ENCODE results near the gene USP7. TPM values are rescaled to one million over a fixed set of nuclear protein-coding genes. Genes with fewer than 3 reads are reported as not detected.

USP7 gene
- total RNA-seq, 1 donor: 55.3 TPM

DNA sequence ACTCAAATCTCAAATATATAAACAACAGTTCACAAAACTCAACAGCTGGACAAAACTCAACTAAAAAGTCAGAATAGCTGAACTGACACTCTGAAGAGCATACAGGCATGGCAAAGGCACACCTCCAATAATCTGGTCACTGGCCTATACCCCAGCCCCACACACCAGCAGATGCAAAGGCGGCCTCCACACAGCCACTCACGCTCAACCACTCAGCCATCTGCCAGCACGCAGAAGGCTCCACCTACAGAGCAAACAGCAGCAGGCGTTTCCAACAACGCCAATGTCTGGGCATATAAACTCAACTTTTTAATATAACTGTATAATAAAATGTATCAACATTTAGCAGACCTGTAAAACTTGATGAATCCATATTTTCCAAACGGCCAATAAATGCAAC is 17.2 kb downstream of the USP7 start:
- DNase-seq (ENCODE audit: low read depth): no peak
- TF ChIP-seq, protein P1, sequence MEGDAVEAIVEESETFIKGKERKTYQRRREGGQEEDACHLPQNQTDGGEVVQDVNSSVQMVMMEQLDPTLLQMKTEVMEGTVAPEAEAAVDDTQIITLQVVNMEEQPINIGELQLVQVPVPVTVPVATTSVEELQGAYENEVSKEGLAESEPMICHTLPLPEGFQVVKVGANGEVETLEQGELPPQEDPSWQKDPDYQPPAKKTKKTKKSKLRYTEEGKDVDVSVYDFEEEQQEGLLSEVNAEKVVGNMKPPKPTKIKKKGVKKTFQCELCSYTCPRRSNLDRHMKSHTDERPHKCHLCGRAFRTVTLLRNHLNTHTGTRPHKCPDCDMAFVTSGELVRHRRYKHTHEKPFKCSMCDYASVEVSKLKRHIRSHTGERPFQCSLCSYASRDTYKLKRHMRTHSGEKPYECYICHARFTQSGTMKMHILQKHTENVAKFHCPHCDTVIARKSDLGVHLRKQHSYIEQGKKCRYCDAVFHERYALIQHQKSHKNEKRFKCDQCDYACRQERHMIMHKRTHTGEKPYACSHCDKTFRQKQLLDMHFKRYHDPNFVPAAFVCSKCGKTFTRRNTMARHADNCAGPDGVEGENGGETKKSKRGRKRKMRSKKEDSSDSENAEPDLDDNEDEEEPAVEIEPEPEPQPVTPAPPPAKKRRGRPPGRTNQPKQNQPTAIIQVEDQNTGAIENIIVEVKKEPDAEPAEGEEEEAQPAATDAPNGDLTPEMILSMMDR (IDR thresholded peaks at IDR 0.05; ENCODE audit: insufficient read depth, low read length): no peak
- no peak overlapping the region for H3K4me3 ChIP-seq (ENCODE audit: low read depth, low read length)

DNA sequence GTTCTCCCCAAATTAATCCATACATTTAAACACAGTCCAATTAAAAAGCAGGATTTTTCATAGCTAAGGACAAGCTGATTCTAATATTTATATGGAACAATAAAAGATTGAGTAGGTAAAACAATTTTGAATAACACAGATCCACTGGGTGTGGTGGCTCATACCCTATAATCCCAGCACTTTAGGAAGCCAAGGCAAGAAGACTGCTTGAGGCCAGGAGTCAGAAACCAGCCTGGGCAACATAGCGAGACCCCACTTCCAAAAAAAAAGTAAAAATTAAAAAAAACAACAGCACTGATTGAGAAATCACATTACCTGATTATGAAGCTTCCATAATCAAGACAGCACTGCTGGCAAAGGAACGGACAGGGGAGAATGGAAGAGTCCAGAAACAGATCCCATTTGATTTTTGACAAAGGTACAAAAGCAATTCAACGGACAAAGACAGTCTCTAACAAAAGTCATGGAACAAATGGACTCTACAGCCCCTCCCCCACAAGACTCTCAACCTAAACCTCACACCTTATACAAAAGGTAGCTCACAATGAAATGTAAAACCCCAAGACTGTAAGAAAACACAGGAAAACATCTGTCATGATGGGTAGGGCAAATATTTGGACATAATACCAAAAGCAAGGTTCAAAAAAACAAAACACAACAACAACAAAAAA is 17.9 kb downstream of the USP7 start:
- DNase-seq (ENCODE audit: low read depth): no peak
- H3K4me3 ChIP-seq (ENCODE audit: low read depth, low read length): no peak overlapping the region
- TF ChIP-seq, protein P1 (IDR thresholded peaks at IDR 0.05; ENCODE audit: insufficient read depth, low read length): no peak

DNA sequence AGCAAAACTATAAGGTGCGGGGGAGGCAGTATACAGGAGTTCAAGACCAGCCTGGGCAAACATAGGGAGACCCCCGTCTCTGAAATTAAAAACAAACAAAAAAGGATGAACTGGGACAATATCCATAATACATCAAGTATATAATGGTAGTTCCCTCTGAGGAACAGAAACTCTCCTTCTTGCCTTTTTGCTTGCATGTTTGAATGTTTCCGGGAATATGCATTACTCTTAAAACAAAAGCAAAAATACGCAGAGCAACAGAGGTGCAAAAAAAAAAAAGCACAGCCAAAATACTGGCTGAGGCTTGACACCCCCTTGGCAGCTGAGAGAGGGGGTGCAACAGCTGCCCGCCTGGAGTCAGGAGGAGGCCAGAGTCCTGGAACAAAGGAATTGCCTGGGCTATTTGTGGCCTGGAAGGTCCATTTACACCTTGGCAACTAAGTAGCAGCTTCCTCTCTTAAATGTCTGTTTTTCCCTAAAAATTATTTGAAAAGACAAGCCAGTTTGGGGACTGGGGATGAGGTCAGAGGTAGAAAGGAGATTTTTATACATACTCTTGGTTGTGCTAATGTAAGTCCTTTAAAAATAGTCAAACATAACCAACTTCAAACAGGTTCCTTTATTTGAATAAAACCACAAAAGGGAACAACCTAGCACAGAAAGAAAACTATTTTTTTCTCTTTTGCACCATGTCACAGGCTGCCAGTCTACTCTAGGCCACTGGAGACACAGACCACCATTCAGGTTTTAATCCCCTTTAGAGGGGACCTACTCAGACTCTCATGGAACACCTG is 19.5 kb downstream of the USP7 start:
- no peak overlapping the region for H3K4me3 ChIP-seq (ENCODE audit: low read depth, low read length)
- DNase-seq (ENCODE audit: low read depth): no peak
- TF ChIP-seq, protein P1 (IDR thresholded peaks at IDR 0.05; ENCODE audit: insufficient read depth, low read length): no peak

DNA sequence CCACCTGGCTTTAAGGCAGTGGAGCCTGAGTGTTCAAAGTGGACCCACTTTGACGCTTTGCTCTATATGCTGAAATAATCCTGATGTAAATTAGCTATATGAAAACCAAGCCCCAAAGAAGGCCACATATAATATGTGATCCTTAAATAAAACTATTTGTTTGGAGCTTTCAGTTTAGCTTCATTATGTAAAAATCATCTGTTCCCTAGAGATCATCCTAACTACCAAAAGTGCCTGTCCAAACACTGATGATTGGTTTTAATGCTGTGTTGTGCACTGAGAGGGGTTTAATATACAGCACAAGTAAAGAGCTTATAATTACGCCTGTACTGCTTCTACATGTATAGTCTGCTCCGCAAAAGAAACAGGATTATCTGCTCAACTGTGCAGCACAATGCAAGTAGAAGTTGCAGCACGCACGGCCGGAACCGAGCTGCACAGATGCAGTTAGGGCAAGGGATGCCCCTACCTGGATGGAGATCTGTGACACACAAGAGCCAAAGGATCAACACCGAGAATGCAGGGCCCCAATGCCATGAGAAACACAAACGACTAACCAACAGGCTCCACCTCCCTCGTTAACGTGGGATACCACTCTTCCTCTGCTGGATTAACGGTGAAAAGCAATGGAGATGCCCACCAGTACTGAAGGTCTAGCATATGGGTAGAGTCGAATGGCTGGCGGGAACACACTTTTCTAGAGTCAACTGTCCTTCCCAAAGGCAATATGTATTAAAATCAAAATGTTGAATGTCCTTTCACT is 20.5 kb downstream of the USP7 start:
- TF ChIP-seq, protein P1 (IDR thresholded peaks at IDR 0.05; ENCODE audit: insufficient read depth, low read length): no peak
- no peak overlapping the region for H3K4me3 ChIP-seq (ENCODE audit: low read depth, low read length)

DNA sequence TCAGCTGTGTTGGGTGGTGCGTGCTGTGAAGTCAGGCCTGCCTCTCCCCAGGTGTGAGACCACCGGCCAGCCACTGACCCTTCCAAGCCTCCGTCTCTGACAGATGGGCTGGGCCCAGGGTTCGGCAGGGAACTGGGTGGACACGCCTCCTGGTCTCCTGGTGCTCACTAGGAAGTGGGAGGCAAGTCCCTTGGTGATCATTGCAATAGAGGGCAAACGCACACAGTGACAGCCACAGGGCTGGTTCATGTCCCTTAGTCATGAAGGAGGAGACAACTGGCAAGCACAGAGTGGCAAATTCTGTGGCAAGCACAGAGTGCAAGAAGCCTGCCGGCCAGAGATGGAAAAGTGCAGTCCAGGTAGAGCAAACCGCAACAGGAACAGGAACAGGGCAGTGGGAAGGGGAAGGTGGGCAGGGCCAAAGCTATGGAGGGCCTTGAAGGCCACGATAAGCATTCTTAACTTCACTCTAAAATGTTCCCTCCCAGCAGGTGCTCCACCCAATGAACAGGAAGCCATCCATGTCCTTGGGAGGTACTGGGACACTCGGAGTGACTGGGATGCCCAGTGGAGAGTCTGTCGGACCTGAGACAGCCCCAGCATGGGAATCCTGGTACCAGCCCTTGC is 21.9 kb downstream of the USP7 start:
- TF ChIP-seq, protein P1 (IDR thresholded peaks at IDR 0.05; ENCODE audit: insufficient read depth, low read length): no peak
- DNase-seq (ENCODE audit: low read depth): no peak
- no peak overlapping the region for H3K4me3 ChIP-seq (ENCODE audit: low read depth, low read length)

More for the DNA sequence above, 20.5 kb downstream of the USP7 start:
- no peak for DNase-seq (ENCODE audit: low read depth)

DNA sequence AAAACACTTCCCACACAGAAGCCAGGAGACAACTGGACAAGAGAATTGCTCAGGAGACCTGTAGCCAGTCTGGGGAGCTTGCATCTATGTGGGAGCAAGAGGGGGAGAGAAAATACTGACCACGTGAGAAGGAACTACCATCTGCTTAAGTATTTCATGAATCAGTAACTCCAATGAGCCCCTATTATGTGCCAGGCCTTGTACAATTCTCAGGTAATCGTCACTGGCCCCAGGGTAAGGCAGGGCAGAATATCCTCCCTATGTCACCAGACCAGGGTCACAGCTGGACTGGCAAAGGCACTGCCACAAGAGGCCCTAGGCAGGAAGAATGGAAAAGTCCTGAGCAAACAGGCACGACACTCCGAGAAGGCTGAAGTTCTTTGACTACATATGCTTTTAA is 25.9 kb downstream of the USP7 start:
- no peak overlapping the region for H3K4me3 ChIP-seq (ENCODE audit: low read depth, low read length)
- TF ChIP-seq, protein P1 (IDR thresholded peaks at IDR 0.05; ENCODE audit: insufficient read depth, low read length): no peak
- DNase-seq (ENCODE audit: low read depth): no peak
